AG10803 (cell line): Measurements from ENCODE around the gene USPL1.

Experiments
- DNase-seq: peaks from one replicate; pipeline ENCODE4 v3.0.0; 2010; ENCODE audit warnings: low read depth
- H3K4me3 ChIP-seq: 2 replicates; pipeline ENCODE4 v1.5.1; 2011; ENCODE audit warnings: mild to moderate bottlenecking, low read length, control low read depth
- TF ChIP-seq, protein P1 (sequence below): conservative IDR thresholded peaks from 2 replicates; pipeline ENCODE4 v1.5.1; 2011; ENCODE audit warnings: mild to moderate bottlenecking, low read length, control low read depth, inconsistent platforms

USPL1 gene

DNA sequence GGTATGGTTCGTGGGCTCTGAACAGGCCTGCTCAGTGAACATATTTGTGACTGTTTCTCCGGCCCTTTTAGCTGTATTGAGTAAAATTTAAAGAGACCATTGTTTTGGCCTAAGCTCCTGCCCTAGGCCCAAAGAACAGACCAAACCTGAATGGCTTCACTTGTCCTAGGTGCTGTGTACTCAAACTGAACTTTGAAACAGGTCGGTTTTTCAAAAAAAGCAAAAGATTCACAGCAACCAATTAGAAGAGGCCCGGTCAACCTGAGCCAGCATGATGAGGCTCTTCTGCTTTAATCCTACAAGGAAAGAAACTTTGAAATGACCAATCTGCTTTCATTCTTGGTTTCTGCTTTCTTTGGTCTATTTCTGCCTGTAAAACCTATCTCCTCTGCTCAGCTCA, 50.6 kb downstream of the USPL1 start:
- TF ChIP-seq, protein P1, sequence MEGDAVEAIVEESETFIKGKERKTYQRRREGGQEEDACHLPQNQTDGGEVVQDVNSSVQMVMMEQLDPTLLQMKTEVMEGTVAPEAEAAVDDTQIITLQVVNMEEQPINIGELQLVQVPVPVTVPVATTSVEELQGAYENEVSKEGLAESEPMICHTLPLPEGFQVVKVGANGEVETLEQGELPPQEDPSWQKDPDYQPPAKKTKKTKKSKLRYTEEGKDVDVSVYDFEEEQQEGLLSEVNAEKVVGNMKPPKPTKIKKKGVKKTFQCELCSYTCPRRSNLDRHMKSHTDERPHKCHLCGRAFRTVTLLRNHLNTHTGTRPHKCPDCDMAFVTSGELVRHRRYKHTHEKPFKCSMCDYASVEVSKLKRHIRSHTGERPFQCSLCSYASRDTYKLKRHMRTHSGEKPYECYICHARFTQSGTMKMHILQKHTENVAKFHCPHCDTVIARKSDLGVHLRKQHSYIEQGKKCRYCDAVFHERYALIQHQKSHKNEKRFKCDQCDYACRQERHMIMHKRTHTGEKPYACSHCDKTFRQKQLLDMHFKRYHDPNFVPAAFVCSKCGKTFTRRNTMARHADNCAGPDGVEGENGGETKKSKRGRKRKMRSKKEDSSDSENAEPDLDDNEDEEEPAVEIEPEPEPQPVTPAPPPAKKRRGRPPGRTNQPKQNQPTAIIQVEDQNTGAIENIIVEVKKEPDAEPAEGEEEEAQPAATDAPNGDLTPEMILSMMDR: no peak
- no peak overlapping the region for H3K4me3 ChIP-seq
- no peak for DNase-seq

DNA sequence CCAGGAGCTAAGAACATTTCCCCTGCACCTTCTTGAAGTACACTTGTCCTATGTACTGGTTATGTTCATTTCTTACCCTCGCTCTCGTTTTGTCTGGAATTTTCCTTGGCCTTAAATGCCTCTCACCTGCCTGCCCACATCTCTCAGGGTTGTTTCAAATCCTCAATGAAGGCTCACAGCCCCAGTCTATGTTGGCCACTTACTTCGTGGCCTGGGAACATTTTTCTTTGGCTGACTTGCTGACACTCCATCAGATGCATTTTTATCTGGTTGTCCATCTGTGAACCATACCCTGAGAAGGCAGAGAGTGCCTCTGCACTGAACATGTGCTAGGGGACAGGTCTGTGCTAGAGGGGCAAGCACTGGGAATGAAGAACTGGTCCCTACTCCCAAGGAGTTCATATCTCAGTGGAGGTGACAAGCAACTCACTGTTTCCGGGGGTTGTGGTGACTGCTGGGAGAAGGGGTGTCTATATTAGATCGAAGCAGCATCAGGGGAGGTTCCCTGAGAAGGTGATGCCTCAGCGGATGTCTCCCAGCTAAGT, 53.6 kb downstream of the USPL1 start:
- H3K4me3 ChIP-seq: no peak overlapping the region
- DNase-seq: no peak
- TF ChIP-seq, protein P1: no peak

DNA sequence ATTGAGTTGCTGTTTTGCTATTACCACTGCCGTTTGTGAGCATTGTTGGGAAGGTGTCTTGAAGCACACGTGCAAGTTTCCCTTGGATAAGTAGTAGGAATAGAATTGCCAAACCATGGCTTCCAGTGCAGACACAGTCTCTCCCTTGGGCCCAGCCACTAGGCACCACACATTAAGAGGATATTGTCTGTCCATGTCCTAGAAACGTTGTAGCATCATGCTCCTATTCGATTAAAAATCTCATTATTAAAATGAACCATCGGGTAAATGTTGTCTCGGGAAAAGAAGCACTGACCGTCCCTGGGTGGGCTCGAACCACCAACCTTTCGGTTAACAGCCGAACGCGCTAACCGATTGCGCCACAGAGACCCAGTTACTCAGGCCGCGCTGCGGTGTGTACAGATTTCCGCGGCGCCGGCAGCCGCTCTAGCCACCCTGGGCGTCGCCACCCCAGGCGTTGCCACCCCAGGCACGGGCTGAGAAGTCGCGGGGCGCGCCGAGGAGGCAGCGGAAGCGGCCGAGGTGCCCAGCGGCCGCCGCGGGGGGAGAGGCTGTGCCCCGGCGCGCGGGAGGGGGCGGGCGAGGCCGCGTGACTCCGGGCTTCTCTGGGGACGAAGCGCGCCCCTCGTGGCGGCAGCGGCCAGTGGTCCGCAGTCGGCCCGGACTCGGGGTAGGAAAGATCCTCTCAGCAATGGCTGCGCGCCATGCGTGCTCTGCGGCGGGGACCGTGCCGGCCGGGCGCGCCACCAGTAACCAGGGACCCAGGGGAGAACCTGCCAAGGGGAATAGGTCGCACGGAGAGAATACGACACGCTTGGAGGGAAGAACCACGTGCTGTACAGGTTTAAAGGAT, 56.2 kb downstream of the USPL1 start:
- peak overlapping the region; percentile 60 for H3K4me3 ChIP-seq
- TF ChIP-seq, protein P1: peak; percentile 49
- DNase-seq: peak; percentile 87

DNA sequence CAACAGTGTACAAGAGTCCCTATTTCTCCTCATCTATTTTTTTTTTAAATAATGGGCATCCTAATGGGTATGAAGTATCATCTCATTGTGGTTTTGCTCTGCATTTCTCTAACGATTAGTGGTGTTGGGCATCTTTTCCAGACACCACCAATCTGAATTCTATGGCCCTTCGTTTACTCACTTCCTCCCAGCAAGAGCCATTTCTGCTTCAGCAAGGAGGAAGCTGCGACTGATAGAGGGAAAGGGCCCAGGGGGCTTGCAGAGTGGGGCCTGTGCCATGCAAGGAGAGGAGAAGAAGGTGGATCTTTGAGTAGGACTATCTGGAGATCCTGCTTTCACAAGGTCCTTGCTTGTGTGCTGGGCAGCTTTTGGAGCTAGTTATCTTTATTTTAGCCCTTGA, 58.0 kb downstream of the USPL1 start:
- no peak overlapping the region for H3K4me3 ChIP-seq
- TF ChIP-seq, protein P1: no peak
- DNase-seq: no peak

DNA sequence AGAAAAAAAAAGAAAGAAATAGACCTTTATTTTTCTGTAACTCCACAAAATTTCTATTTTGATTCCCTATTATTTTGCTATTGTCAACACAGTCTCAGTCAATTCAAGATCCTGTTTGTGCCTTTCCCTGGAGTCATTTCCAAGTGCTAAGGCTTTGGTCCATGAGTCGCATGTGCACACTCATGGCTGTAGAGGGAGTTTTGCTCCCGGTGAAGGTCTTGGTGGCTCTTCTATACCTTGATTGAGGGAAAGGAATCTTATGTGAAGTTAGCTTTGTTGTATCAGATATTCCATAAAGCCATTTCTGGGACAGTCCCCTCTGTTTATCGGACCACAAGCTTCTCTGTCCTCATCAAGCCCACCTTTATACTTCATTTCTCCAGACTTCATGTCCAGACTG, 59.0 kb downstream of the USPL1 start:
- peak; percentile 26 for DNase-seq

DNA sequence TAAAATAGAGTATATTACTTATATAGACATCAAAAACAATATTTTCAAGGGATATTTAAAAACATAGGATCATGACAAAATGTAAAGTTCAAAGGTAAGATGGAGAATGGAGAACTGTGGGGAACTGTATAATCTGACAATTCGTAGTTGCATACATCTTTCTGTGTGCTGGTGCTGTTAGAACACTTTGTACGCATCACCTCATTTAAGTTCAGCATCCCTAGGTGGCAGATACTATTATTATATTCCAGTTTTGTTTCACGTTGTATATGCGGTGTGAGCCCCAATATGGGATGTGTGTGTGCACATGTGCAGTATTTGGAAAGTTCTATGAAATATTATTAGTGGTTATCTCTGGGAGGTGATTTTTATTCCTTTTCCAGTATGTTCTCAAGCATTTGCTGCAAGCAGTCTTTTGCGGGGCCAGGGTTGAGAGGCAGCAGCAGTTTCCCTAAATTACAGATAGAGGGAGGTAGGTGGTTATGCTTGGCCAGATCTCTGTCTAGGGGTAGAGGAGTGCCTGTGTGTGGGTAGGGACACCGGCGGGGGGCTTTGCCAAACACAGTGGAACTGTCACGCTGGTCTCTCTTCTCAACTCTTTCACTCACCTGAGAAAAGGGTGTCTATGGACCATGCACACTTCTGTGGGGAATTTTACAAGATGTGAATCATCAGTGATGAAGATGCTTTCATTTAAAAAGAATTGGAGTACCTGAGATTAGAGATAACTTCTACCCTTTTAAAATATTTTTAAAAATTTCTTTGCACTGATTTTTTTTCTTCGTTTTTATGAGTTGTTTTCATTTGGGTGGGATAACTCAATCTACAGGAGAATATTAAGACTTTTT, 62.0 kb downstream of the USPL1 start:
- no peak overlapping the region for H3K4me3 ChIP-seq
- DNase-seq: peak; percentile 32
- TF ChIP-seq, protein P1: peak; percentile 70

More for the DNA sequence above, 59.0 kb downstream of the USPL1 start:
- TF ChIP-seq, protein P1: peak; percentile 48
- H3K4me3 ChIP-seq: no peak overlapping the region
